LoVo (cell line): Measurements from ENCODE around the gene PTPRG.

Experiments used
- DNase-seq: peaks from one replicate; pipeline ENCODE4 v3.0.0-alpha.2; 2016; ENCODE audit warnings: low spot score

Gene PTPRG

GRCh38 chr3:61657689-61658088 lies 96.3 kb downstream of the PTPRG start:
- no peak for DNase-seq

GRCh38 chr3:61662861-61663260 lies 101.5 kb downstream of the PTPRG start:
- no peak for DNase-seq

GRCh38 chr3:61663356-61664104 lies 102.2 kb downstream of the PTPRG start:
- no peak for DNase-seq

GRCh38 chr3:61664105-61664482 lies 102.7 kb downstream of the PTPRG start:
- DNase-seq: peak; percentile 82

- no peak for DNase-seq
Observed at GRCh38 chr3:61665121-61665520, 103.8 kb downstream of the PTPRG start.

- DNase-seq: no peak
Observed at GRCh38 chr3:61665987-61666386, 104.6 kb downstream of the PTPRG start.

- no peak for DNase-seq
Observed at GRCh38 chr3:61666615-61667330, 105.4 kb downstream of the PTPRG start.

- no peak for DNase-seq
Observed at GRCh38 chr3:61667383-61667782, 106.0 kb downstream of the PTPRG start.

- no peak for DNase-seq
Observed at GRCh38 chr3:61667814-61668213, 106.4 kb downstream of the PTPRG start.

- no peak for DNase-seq
Observed at GRCh38 chr3:61668317-61668864, 107.0 kb downstream of the PTPRG start.

- no peak for DNase-seq
Observed at GRCh38 chr3:61669203-61669602, 107.8 kb downstream of the PTPRG start.

- DNase-seq: peak; percentile 29
Observed at GRCh38 chr3:61669668-61670299, 108.4 kb downstream of the PTPRG start.

- DNase-seq: no peak
Observed at GRCh38 chr3:61673651-61674050, 112.3 kb downstream of the PTPRG start.

- DNase-seq: no peak
Observed at GRCh38 chr3:61674596-61674995, 113.2 kb downstream of the PTPRG start.

GRCh38 chr3:61679026-61679425 lies 117.7 kb downstream of the PTPRG start:
- DNase-seq: no peak

- no peak for DNase-seq
Observed at GRCh38 chr3:61680617-61681016, 119.2 kb downstream of the PTPRG start.

- no peak for DNase-seq
Observed at GRCh38 chr3:61681636-61682035, 120.3 kb downstream of the PTPRG start.

GRCh38 chr3:61682671-61683548 lies 121.5 kb downstream of the PTPRG start:
- no peak for DNase-seq

GRCh38 chr3:61683549-61684236 lies 122.3 kb downstream of the PTPRG start:
- no peak for DNase-seq

- no peak for DNase-seq
Observed at GRCh38 chr3:61684386-61684785, 123.0 kb downstream of the PTPRG start.

- no peak for DNase-seq
Observed at GRCh38 chr3:61685755-61686154, 124.4 kb downstream of the PTPRG start.
